ENCODE data around the gene CMTM2.
A peak's percentile ranks its signal among the peaks of the same experiment; 100 is the strongest.

DNA sequence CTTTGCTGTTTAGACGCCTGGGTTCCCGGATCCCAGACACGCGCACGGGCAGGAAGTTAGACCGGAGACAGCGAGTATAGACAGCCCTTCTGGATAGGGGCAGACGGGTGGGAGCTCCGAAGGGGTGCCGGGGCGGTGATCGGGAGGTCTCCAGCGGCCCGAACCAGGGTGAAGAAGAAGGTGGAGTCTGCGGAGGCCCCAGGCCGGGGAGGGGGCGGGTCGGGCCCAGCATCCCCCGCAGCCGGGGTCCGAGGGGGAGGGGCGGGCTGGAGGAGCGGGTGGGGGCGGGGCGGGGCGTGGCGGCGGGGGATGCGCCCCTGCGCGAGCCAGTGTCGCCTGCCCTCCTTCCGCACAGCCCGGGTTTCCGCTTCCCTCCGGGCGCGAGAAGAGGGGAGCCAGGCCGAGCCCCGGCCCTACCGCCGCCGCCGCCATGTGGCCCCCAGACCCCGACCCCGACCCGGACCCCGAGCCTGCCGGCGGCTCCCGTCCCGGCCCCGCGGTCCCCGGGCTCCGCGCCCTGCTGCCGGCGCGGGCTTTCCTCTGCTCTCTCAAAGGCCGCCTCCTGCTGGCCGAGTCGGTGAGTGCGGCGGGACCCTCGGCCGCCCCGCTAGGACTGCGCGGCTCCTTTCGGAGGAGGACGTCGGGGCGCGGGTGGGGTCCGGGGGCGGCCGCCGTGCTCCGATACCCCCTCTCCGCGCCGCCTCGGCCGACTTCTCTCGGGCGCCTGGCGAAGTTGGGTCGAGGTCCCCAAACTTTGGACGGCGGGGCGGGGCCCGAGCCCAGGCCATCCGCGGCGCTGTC is 25.3 kb downstream of the CMTM2 start, which contains the start of gene CMTM3:
- no peak for TF ChIP-seq POLR2A (IDR thresholded peaks at IDR 0.05)
- TF ChIP-seq, protein P1, sequence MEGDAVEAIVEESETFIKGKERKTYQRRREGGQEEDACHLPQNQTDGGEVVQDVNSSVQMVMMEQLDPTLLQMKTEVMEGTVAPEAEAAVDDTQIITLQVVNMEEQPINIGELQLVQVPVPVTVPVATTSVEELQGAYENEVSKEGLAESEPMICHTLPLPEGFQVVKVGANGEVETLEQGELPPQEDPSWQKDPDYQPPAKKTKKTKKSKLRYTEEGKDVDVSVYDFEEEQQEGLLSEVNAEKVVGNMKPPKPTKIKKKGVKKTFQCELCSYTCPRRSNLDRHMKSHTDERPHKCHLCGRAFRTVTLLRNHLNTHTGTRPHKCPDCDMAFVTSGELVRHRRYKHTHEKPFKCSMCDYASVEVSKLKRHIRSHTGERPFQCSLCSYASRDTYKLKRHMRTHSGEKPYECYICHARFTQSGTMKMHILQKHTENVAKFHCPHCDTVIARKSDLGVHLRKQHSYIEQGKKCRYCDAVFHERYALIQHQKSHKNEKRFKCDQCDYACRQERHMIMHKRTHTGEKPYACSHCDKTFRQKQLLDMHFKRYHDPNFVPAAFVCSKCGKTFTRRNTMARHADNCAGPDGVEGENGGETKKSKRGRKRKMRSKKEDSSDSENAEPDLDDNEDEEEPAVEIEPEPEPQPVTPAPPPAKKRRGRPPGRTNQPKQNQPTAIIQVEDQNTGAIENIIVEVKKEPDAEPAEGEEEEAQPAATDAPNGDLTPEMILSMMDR (IDR thresholded peaks at IDR 0.05), result peak; percentile 34 to 78
- no peak for TF ChIP-seq POLR2AphosphoS5 (IDR thresholded peaks at IDR 0.05)

Measured in suprapubic skin (tissue), 4 donors.